ENCODE results near the gene PTK7.
"Not testable (repeated sequence)": the region's sequence is repeated elsewhere in the genome, so short reads cannot be mapped to it uniquely, and the experiment has no call there.

PTK7 gene

DNA sequence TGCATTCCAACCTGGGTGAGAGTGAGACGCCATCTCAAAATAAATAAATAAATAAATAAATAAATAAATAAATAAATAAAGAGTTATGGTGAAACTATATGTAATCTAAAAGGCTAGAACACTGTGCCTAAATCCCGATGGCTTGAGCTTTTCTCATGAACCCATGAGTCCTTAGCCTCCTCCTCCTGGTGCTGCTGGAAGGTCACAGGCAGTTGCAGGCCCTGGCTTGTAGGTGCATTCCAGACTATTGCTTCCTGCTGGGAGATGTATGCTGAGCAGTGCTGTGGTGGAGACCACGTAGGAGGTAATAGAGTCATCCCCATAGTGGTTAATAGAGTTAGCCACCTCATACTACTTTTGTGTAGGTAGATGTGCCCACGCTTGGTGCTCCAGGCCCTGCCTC is 12.5 kb downstream of the PTK7 start:
- no peak for DNase-seq

DNA sequence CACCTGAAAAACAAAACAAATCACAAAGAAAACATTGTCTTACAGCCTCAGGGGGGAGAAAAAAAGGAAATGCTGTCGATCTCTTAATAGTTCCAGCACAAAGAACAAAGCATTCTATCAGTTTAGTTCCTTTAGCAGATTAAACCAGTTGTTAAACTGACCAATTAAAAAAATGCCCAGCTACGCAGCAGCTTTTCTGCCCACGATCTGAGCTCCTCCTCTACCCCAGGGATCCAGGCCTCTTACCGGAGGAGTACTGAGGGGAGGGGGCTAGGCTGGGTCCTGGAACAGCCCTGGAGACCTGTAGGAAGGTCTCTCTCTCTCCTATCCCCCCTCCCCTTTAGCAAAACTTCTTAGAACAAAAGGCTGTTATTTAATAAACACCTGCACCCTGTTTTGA is 13.4 kb downstream of the PTK7 start:
- DNase-seq, result no peak

DNA sequence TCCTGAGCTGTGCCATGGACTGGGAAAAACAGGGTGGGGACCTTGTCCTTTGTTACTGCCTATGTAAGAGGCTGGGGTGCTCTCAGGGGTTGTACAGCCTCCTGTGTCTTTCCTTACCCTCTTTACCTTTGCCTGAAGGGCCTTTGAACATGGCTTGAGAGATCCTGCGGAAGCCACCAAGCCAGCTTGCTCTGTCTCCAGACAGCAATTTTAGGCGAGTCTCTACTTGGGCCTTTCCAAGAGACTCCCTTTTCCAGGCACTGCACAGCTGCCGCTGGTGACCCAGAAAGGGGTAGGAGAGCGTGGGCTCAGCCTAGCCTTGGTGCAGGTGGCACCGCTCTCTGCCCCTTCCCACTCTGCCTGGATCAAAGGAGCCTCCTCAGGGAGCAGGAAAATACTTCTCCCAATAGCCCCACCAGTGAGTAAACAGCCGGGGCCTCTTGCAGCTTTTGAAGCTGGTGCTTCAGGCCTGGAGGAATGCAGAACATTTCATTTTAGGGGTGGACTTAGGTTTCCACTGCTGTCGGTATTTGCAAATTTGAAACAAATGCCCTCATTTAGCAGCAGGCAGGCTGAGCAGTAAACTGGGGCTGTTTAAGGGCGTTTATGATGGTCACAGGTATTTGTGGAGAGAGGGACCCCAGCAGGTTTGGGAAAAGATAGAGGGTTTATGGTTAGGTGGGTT is 13.9 kb downstream of the PTK7 start:
- no peak for DNase-seq

DNA sequence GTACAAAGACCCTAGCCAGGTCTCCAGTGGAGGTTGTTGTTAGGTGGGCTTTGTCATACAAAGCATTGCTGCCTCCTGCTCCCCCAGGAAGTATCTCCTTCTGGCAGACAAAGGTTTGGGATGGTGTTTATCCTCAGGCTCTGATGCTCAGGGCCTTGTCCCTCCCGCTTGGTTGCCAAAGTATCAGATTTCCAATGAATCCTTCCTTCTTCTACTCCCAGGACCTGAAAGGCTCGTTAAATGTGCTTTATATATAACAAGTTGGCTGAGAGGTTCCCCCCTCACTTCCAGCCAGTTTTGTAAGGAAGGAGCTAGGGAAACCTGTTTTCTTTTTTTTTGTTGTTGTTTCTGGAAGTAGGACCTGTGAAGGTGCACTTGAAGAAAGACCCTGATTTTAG is 14.4 kb downstream of the PTK7 start:
- DNase-seq, result no peak

DNA sequence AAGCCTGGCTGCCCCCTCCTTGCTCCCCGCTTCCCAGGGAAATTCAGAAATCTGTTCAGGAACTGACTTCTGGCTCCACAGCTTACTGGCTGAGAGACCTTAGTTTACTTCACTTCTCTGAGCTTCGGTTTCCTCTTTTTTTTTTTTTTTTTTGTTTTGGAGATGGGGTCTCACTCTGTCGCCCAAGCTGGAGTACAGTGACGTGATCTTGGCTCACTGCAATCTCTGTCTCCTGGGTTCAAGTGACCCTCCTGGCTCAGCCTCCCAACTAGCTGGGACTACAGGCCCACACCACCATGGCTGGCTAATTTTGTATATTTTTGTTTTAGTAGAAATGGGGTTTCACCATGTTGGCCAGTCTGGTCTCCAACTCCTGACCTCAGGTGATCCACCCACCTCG is 14.9 kb downstream of the PTK7 start:
- DNase-seq, result no peak

DNA sequence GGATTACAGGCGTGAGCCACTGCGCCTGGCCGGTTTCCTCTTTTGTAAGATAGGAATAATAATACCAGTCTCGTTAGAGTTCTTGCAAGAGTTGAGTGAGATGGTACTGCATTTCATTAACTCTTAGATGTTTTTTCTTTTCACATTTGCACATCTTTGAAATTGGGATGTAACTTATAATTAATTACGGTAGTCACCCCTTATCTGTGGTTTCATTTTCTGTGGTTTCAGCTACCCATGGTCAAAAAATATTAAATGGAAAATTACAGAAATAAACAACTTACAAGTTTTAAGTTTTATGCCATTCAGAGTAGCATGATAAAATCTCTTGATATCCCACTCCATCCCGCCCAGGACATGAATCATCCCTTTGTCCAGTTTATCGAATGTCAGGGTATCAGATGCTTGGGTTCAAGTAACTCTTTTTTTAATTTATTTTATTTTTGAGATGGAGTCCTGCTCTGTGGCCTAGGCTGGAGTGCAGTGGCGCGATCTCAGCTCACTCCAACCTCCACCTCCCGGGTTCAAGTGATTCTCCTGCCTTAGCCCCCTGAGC is 15.4 kb downstream of the PTK7 start:
- no peak for DNase-seq

DNA sequence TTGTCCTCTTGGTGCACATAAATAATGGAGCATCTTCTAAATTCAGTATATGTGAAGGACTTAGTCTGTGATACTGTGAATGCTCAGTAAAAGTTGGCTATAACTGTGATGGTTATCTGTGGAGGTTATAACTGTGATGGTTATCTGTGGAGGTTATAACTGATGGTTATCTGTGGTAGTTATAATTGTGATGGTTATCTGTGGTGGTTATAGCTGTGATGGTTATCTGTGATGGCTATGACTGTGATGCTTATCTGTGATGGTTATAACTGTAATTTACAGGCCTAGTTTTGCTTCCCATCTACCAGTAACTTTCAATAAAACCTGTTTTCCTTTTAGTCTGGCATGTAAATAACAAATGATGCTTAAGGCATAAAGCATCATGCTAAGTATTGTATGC is 16.5 kb downstream of the PTK7 start:
- DNase-seq, result no peak

DNA sequence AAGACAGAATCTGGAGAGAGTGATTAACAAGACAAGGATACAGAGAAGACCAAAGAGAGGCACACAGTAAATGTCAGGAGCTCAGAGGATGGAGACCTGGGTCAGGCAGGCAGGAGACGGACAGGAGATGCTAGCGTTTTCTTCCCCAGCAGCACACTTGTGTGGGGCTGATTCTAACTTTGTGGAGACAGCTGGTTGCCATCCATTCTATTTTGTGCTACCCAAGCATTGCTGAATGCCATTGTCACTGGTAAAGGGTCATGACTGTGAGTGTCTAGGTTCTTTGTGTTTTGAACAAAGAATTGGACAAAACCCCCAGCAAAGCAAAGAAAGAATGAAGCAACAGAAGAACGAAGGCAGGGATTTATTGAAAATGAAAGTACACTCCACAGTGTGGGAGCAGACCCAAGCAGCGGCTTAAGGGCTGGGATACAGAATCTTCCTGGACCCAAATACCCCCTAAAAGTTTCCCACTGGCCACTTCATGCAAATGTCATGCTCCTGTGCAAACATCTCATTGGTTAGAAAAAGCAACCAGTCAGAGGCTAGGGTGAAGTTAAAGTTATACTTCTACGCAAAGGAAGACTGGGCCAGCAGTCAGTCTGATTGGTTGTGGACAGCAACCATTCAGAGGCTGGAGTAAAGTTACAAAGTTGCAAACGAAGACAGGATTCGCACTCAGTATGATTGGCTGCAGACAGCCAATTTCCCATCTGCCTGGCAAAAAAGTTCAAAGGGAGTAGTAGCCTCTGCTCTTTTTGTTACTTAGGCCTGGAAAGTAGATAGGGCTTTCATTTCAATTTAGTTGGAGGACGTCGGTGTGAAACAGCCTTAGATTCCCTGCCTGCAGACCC is 17.5 kb downstream of the PTK7 start:
- no peak for DNase-seq

DNA sequence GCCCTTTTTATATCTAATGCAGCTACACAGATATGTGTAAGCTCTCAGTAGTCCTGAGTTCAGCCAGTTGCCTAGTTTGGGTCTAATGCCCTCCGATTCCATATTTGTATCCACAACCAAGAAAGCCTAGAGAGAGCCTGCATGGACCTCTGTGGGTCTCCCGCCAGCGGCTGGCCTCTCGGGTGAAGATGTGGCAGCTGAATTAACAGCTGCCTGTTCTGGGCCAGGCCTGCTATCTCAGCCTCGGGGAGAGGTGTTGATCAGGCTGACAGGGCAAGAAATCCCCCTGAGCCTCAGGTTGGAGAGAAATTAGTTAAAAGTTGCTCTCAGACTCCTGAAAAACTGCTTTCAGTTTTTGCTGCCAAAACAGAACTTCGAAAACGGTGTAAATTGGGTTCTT is 19.8 kb downstream of the PTK7 start:
- DNase-seq, result no peak

DNA sequence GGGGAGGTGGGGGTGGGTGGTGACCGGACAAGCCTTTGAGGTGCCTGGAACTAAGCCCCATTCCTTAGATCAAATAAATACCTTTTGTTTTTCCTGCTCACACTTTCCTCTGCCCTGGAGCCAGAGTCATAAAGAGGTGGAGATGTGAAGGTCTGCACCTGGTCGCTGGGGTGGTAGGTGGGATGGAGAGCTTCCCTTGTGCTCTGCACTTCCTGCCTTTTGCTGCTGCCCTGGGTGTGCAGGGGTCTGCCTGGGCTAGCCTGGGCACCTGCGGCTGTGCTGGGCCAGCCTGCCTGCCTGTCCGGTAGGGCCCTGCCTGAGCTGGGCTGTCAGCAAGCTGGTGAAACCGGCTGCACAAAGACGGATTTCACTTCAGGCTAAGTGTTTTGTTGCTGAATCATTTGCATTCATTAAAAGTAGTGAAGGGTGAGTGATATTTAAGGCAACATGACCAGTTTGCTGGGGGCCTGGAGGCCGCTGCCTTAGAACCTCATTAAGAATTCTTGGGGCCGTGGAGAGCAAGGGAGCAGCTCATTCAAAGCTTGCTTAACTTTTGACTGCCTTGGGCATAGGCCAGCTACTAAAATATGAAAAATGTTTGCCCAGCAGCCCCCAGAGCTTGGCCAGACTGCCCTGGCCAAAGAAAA is 20.5 kb downstream of the PTK7 start:
- DNase-seq, result no peak

DNA sequence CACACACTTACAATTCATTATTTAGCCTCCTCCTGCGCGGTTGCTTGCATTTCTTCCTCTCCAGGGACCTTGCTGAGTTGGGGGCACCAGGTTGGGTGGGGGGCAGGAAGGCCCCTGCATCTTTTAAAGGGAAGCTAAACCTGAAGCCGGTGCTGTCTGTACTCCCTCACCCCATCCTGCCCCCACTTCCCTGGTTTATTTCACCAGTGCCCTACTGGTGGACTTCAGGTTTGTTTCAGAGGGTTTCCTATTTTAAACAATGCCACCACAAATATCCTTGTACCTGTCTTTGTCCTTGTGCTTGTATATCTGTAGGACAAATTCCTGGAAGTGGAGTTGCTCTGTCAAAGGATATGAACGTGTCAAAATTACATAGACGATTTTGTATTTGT is 21.0 kb downstream of the PTK7 start:
- DNase-seq, result no peak

DNA sequence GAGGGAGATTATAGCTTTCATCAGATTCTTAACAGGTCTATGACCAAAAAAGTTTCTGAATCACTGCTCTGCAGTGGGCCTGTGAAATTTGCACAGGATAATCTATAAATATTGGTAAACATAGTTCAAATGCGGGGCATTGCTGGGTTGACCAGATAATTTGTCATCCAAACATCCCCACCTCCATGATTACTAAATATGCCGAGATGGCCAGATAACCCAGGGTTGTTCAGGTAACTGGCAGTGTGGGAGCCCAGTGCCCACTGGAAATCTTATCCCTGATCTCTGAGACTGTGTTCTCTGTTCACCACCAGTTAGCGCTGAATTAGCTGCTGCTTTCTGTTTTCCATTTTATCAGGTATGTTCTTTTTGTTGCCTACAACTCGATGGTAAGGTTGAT is 21.4 kb downstream of the PTK7 start:
- no peak for DNase-seq

DNA sequence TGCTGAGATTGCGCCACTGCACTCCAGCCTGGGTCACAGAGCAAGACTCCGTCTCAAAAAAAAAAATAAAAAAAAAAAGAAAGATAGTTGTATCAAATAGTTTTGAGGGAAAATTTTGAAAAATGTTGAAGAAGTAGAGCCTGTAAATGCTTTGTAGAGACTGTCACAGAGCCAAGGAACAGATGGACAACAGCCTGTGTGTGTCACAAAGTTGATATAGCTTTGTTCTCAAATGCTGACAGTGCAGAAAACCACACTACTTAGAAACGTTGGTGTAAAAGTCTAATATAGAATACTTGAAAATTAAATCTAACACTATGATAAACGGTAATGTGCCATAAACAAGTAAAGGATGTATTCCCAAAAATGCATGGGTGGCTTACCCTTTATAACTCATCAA is 25.4 kb downstream of the PTK7 start:
- DNase-seq, result no peak

DNA sequence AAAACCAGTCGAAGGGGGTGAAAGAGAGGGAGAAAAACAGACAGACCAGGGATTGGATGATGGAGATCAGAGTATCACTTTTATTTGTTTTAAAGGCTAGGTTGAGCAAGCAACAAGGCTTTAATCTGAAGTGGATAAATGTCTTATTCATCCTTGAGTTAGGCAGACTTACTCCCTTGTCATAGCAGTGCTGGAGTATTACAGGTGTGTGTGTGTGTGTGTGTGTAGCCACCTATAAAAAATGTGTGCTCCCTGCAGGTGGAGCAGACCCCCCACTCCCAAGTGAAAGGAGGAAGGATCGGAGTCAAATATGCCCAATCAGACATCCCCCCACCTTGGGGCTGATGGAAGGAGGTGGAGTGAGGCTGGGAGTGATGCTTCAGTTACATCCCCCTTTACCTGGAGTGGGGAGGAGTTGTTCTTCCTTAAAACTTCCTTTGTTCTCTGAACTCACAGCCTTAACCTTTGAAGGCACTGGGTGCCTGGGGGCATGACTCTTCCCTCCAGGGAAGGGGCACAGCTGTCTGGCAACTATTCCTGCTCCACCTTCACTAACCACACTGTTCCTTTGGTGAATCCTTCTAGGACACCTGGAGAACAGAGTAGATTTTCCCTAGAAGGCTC is 27.3 kb downstream of the PTK7 start:
- no peak for DNase-seq

DNA sequence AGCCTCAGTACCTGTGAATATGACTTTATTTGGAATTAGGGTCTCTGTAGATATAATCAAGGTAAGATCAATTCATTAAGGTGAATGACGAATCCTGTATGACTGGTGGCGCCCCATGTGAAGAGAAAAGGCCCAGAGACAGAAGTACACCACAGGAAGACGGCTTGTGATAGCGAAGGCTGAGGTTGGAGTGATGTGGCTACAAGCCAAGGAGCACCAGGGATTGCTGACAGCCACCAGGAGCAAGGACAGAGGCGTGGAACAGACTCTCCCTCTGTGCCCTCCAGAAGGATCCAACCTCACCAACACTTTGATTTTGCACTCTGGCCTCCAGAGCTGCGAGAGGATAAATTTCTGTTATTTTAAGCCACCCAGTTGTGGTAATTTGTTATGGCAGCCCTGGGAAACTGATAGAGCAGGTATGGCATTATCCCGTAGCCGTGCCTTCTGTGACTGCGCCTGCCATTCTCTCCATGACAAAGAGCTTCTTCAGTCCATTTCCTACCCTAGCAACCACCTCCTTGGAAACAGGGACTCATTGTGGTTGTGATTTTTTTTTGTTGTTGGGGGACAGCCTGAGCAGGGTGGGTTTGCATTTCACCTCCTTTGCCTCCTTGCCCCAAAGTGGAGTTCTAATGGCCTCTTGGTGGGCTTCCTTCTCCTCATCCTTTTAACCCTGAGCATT is 29.6 kb downstream of the PTK7 start:
- DNase-seq, result no peak

DNA sequence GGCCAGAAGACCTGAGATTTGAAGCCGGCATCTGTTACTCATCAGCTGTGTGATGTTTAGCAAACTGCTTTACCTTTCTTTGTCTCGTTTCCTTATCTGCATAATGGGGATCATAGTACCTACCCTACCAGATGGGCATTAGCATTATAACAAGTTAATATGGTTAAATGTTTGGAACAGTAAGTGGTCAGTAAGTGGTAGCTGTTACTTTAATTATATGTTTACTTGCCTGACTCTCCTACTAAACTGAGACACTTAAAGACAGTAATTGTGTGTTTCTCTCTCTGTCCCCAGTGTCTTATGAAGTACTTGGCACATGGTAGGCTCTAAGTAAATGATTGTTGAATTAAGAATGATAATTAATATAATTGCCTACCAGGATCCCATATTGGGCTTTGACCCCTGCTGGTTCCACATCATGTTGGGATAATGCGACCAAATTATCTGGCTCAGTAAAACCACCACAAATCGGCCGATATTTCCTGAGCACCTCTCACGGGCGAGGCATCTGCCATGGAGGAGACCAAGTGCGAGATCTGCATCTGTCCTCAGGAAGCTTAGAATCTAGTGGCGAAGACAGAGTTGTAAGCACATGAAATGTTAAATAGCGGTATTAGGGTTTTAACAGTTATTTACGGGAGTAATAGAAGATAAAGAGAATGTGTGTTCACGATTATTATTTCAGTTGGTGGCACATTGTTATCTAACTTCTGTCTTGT is 31.4 kb downstream of the PTK7 start:
- DNase-seq, result peak; percentile 83 to 88

DNA sequence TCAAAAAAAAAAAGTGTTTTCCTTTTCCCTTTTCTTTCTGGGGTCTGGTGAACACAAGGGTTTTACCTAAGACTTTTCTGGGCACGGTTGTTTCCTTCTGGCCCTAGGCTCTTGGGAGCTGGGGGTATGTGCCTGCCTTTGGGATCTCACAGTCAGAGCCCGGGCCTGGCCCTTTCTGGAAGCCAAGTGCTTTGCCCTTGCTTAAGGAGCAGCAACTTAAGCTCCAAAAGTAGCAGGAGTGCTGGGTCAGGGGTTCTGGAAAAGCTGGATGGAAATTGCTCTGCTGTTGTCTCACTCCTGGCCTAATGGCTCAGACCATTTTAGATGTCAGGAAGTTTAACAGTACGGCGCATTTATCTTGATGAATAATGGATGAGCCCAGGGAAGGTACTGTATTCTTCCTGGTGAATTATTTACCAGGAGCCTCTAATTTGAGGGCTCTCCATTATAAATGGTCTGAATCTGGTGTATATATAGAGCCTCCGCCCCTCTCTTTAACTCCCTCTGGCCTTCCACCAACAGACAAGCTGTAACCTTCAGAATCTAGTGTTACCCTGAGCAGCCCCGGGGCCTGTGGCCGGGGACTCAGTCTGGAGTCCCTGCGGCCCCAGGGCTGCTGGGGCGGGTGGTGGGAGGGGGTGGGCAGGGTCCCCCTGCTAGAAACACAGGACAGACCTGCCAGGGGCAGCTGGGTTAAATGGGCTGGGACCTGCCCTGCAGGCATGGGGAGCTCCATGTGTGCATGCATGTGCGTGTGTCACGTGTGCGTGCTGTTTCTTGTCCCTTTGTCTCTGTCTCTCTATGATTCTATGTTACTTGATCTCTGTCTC is 37.5 kb downstream of the PTK7 start:
- DNase-seq, result no peak

DNA sequence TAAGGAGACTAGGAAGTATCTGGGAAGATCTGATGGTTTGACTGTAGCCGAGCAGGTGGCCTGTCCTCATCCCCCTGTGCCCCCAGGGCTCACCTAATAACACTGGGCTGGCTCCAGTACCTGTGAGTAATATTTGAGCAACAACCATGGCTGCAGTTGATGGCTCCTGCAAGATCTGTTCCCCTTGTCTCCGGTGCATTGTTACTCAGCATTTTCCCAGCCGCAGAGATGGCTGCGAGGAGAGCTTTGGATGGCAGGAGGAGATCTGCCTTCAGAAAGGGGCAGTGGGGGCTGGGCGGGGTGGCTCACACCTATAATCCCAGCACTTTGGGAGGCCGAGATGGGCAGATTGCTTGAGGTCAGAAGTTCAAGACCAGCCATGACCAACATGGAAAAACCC is 39.3 kb downstream of the PTK7 start:
- DNase-seq, result no peak

DNA sequence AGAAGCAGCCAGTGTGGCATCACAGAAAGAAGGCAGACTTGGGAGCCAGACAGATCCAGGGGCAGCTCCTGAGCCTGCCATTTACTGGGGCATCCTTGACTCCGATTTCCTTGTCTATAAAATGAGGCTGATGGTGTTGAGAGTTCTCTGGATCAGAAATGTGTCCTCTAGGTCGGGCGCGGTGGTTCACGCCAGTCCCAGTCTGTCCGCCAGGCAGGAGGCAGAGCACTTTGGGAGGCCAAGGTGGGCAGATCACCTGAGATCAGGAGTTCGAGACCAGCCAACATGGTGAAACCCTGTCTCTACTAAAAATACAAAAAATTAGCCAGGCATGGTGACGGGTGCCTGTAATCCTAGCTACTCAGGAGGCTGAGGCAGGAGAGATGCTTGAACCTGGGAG is 41.4 kb downstream of the PTK7 start:
- DNase-seq, result not testable (repeated sequence)

DNA sequence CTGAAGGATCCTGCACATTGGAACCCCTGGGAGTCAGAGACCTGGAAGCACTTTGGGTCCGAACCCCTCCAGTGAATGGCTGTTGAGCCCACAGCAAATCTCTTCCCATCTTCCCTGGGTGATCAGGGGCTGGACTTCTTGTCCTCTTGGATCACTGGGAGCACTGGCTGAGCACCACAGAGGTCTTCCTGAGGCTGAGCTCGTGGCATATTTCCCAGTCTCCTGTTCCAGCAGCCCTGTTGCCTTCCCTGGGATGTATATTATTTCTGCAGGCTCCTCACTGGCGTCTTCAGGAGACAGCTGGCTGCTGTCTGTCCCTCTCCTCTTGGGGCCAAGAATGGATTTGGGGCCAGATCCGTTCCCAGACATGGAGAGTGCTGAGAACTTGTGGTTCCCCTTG is 43.4 kb downstream of the PTK7 start:
- DNase-seq, result no peak

All from NCI-H524 (cell line).